Loucy (cell line): Measurements from ENCODE around the gene EFNA4.

Experiments
- H2AFZ ChIP-seq: fragments of 200-600 bp; sonication (generic); 2 replicates; pipeline ENCODE4 v1.6.0; 2016; ENCODE audit warnings: antibody characterized with exemption, mild to moderate bottlenecking, low read length, moderate library complexity
- H3F3A ChIP-seq: fragments of 200-600 bp; 2 replicates; pipeline ENCODE4 v1.6.0; 2016; ENCODE audit warnings: antibody characterized with exemption, low read depth, mild to moderate bottlenecking
- H3K27me3 ChIP-seq: fragments of 200-600 bp; sonication (generic); 2 replicates; pipeline ENCODE4 v1.6.1; 2014; ENCODE audit warnings: low read length, mild to moderate bottlenecking; ENCODE audit not compliant: insufficient read depth, poor library complexity, severe bottlenecking
- H3K36me3 ChIP-seq: fragments of 200-600 bp; sonication (generic); 2 replicates; pipeline ENCODE4 v1.6.1; 2016; ENCODE audit warnings: low read length; ENCODE audit not compliant: insufficient read depth
- H3K4me1 ChIP-seq: fragments of 200-600 bp; sonication (generic); 2 replicates; pipeline ENCODE4 v1.5.1; 2014; ENCODE audit warnings: low read length, mild to moderate bottlenecking; ENCODE audit not compliant: insufficient read depth, poor library complexity, severe bottlenecking
- H3K4me2 ChIP-seq: fragments of 200-600 bp; sonication (generic); 2 replicates; pipeline ENCODE4 v1.6.0; 2014; ENCODE audit warnings: antibody characterized with exemption, low read length, low read depth, mild to moderate bottlenecking; ENCODE audit not compliant: poor library complexity, severe bottlenecking
- H3K4me3 ChIP-seq: fragments of 200-600 bp; sonication (generic); 2 replicates; pipeline ENCODE4 v1.5.1; 2014; ENCODE audit warnings: low read length, mild to moderate bottlenecking, mixed read lengths; ENCODE audit not compliant: poor library complexity, severe bottlenecking
- H3K79me2 ChIP-seq: fragments of 200-600 bp; sonication (generic); 2 replicates; pipeline ENCODE4 v1.6.1; 2014; ENCODE audit warnings: low read length; ENCODE audit not compliant: insufficient read depth
- H3K9ac ChIP-seq: fragments of 200-600 bp; sonication (generic); 2 replicates; pipeline ENCODE4 v1.6.0; 2014; ENCODE audit warnings: mild to moderate bottlenecking, low read depth, low read length, moderate library complexity; ENCODE audit not compliant: poor library complexity, severe bottlenecking
- H3K9me2 ChIP-seq: fragments of 200-600 bp; sonication (generic); replicated peaks from 2 replicates; pipeline ENCODE4 v1.6.1; 2016; ENCODE audit warnings: low read depth, low read length, mixed read lengths
- H3K9me3 ChIP-seq: fragments of 200-600 bp; sonication (generic); 2 replicates; pipeline ENCODE4 v1.6.1; 2014; ENCODE audit warnings: mild to moderate bottlenecking, antibody characterized with exemption, low read length, low read depth; ENCODE audit not compliant: insufficient read depth
- H4K20me1 ChIP-seq: fragments of 200-600 bp; sonication (generic); 2 replicates; pipeline ENCODE4 v1.6.0; 2014; ENCODE audit warnings: antibody characterized with exemption, low read length, mild to moderate bottlenecking; ENCODE audit not compliant: insufficient read depth, poor library complexity, severe bottlenecking
- CTCF ChIP-seq: fragments of 200-600 bp; sonication (generic); conservative IDR thresholded peaks from 2 replicates; pipeline ENCODE4 v1.5.1; 2014; ENCODE audit warnings: mild to moderate bottlenecking, antibody characterized with exemption, low read length
- EZH2phosphoT487 ChIP-seq: fragments of 200-600 bp; IDR thresholded peaks from 2 replicates; pipeline ENCODE4 v1.6.1; 2018; ENCODE audit warnings: antibody characterized with exemption, mild to moderate bottlenecking, moderate library complexity, borderline replicate concordance

The EFNA4 gene

DNA sequence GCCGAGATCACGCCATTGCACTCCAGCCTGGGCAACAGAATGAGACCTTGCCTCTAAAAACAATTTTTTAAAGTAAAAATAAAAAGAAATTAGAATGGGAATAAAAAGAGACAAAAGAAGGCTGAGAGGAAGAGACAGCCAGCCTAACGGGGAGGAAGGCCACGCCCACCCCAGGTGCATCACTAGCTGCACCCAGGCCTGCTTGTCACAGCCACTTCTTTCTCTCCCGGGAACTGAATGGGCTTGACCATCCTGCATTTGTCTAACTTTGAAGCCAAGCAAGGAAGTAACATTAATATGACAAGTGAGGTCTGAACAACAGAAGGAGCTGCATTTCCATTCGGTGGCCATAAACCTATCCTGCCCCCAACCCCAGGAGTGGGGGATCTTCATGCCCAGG, 43.3 kb downstream of the EFNA4 start:
- H3K4me1 ChIP-seq, result peaks cover 6% of the 10 kb centered on the region
- H3K79me2 ChIP-seq, result no peaks in the 10 kb centered on the region
- no peak overlapping the region for H3K4me3 ChIP-seq
- H3K27me3 ChIP-seq, result no peaks in the 10 kb centered on the region
- no peaks in the 10 kb centered on the region for H3K36me3 ChIP-seq
- no peak overlapping the region for H3K9ac ChIP-seq
- H2AFZ ChIP-seq, result no peak overlapping the region
- H3K9me2 ChIP-seq, result no peaks in the 10 kb centered on the region
- TF ChIP-seq CTCF (no peak), EZH2phosphoT487 (no peak)
- H3F3A ChIP-seq, result no peaks in the 10 kb centered on the region
- H3K9me3 ChIP-seq, result no peaks in the 10 kb centered on the region
- no peak overlapping the region for H3K4me2 ChIP-seq
- H4K20me1 ChIP-seq, result no peaks in the 10 kb centered on the region

DNA sequence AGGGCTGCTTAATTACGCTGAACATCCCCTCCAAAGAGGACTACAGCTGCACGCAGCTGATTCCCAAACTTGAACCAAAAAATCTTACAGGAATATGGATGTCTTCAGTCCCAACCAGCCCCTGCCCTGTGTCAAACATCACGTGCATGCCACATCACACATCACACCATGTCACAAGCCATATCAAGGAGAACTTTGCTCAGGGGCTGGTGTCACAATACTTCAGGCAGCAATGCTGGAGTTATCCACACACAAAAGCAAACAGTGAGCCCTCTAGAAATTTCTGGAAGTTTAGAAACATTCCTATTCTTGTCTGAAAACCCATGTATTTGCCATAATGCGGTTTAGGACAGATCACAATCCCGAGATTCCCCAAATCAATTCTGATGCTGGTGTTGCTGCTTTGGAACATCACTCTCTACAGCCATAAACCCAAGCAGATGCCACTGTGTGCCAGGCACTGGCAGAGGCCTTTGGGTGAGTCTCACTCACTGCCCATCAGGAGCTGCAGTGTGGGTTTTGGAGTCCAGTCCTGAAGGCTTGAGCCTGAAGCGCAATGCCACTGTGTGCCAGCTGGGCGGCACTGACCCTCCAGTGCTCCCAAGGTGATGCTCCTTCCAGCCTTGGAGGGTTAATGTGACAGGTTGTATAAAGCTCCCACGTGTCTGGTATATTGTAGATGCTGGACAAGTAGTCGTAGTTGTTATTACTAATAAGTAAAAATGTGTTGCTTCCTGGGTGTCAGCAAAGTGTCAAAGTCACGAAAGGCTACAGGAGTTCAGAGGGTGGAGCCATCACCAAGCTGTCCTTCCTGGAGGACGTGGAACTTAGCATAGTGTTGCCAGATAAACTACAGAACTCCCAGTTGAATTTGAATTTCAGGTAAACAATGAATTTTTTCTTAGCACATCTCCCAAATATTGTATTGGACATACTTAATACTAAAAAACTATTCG, 44.0 kb downstream of the EFNA4 start:
- Histone ChIP-seq H3K9me3 (no peaks in the 10 kb centered on the region), H3K4me1 (peaks cover 6% of the 10 kb centered on the region), H3K79me2 (no peaks in the 10 kb centered on the region), H3K27me3 (no peaks in the 10 kb centered on the region), H3K9ac (no peak overlapping the region), H3K9me2 (no peaks in the 10 kb centered on the region), H3K36me3 (no peaks in the 10 kb centered on the region), H3F3A (no peaks in the 10 kb centered on the region), H4K20me1 (no peaks in the 10 kb centered on the region), H3K4me3 (no peak overlapping the region), H2AFZ (peak overlapping the region; percentile 43; the same call in 1 of the 2 replicates), H3K4me2 (no peak overlapping the region)
- no peak for TF ChIP-seq EZH2phosphoT487
- no peak for TF ChIP-seq CTCF

GRCh38 chr1:155108296-155108695, 44.8 kb downstream of the EFNA4 start:
- H2AFZ ChIP-seq, result no peak overlapping the region
- H3K36me3 ChIP-seq, result no peaks in the 10 kb centered on the region
- no peaks in the 10 kb centered on the region for H3K27me3 ChIP-seq
- H3K4me1 ChIP-seq, result peaks cover 6% of the 10 kb centered on the region
- H3K9ac ChIP-seq, result no peak overlapping the region
- H3K4me3 ChIP-seq, result no peak overlapping the region
- TF ChIP-seq CTCF, result no peak
- no peak for TF ChIP-seq EZH2phosphoT487
- no peaks in the 10 kb centered on the region for H3K79me2 ChIP-seq
- H3K9me2 ChIP-seq, result no peaks in the 10 kb centered on the region
- H3K9me3 ChIP-seq, result no peaks in the 10 kb centered on the region
- no peak overlapping the region for H3K4me2 ChIP-seq
- no peaks in the 10 kb centered on the region for H4K20me1 ChIP-seq
- H3F3A ChIP-seq, result no peaks in the 10 kb centered on the region
